Ishikawa (cell line): Measurements from ENCODE around the gene STYK1.

Experiments
- CEBPB ChIP-seq: IDR thresholded peaks from 2 replicates; pipeline ENCODE4 v1.6.1; 2012
- CREB1 ChIP-seq: IDR thresholded peaks from 2 replicates; pipeline ENCODE4 v1.6.1; 2012; ENCODE audit warnings: low read depth
- EGR1 ChIP-seq: IDR thresholded peaks from 2 replicates; pipeline ENCODE4 v1.6.1; 2012
- EP300 ChIP-seq: IDR thresholded peaks from 2 replicates; pipeline ENCODE4 v1.6.1; 2012; ENCODE audit warnings: borderline replicate concordance
- FOXM1 ChIP-seq: IDR thresholded peaks from 2 replicates; pipeline ENCODE4 v1.6.1; 2012; ENCODE audit warnings: low read depth, borderline replicate concordance
- NFIC ChIP-seq: IDR thresholded peaks from 2 replicates; pipeline ENCODE4 v1.6.1; 2012
- RAD21 ChIP-seq: IDR thresholded peaks from 2 replicates; pipeline ENCODE4 v1.6.1; 2012; ENCODE audit warnings: low read depth
- REST ChIP-seq: IDR thresholded peaks from 2 replicates; pipeline ENCODE4 v1.6.1; 2012; ENCODE audit warnings: low read depth, mild to moderate bottlenecking
- TAF1 ChIP-seq: IDR thresholded peaks from 2 replicates; pipeline ENCODE4 v1.6.1; 2012; ENCODE audit warnings: low read depth, mild to moderate bottlenecking
- TCF12 ChIP-seq: IDR thresholded peaks from 2 replicates; pipeline ENCODE4 v1.6.1; 2012; ENCODE audit warnings: low read depth
- TEAD4 ChIP-seq: IDR thresholded peaks from 2 replicates; pipeline ENCODE4 v1.6.1; 2012
- YY1 ChIP-seq: IDR thresholded peaks from 2 replicates; pipeline ENCODE4 v1.6.1; 2012; ENCODE audit warnings: low read depth
- ZBTB7A ChIP-seq: IDR thresholded peaks from 2 replicates; pipeline ENCODE4 v1.6.1; 2012; ENCODE audit warnings: low read depth
- TF ChIP-seq, protein P1 (sequence below): IDR thresholded peaks from 2 replicates; pipeline ENCODE4 v1.6.1; 2012
- TF ChIP-seq, protein P2 (sequence below): IDR thresholded peaks from 2 replicates; pipeline ENCODE4 v1.6.1; 2012

STYK1 gene

DNA sequence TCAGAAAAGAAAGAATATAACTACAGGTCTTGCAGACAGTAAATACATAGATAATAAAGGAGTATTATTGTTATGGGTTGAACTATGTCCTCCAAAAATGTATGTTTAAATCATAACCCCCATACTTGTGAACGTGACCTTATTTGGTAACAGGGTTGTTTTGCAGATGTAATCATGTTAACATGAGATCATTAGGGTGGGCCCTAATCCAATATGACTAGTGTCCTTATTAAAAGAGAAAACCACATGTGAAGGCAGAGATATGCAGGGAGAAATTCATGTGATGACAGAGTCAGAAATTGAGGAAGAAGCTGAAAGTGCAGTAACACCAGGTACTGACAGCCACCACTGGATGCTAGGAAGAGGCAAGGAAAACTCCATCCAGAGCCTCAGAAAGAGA, 89.4 kb downstream of the STYK1 start:
- TF ChIP-seq REST (no peak), YY1 (no peak), TCF12 (no peak), CREB1 (no peak)
- TF ChIP-seq, protein P1, sequence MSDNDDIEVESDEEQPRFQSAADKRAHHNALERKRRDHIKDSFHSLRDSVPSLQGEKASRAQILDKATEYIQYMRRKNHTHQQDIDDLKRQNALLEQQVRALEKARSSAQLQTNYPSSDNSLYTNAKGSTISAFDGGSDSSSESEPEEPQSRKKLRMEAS, result no peak

DNA sequence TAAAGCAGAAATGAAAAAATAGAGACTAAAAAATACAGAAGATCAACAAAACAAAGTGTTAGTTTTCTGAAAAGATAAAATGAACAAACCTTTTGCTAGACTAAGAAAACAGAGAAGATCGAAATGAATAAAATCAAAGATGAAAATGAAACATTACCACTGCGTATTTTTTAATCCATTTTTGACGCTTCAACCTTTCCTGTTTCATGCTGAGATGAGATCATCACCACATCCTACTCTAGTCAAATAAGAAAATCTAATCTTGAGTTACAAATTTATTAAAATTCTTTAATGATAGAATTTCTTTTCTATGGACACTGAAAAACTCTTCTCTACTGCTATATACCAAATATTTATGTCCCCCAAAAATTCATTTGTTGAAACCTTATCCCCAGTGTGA, 91.1 kb downstream of the STYK1 start:
- no peak for TF ChIP-seq NFIC
- TF ChIP-seq FOXM1, result no peak
- no peak for TF ChIP-seq TCF12
- TF ChIP-seq CREB1, result no peak
- no peak for TF ChIP-seq ZBTB7A
- no peak for TF ChIP-seq CEBPB
- no peak for TF ChIP-seq REST
- TF ChIP-seq TEAD4, result no peak
- no peak for TF ChIP-seq EP300
- no peak for TF ChIP-seq RAD21
- TF ChIP-seq, protein P1, result no peak
- TF ChIP-seq YY1, result no peak
- TF ChIP-seq TAF1, result no peak
- TF ChIP-seq EGR1, result no peak

DNA sequence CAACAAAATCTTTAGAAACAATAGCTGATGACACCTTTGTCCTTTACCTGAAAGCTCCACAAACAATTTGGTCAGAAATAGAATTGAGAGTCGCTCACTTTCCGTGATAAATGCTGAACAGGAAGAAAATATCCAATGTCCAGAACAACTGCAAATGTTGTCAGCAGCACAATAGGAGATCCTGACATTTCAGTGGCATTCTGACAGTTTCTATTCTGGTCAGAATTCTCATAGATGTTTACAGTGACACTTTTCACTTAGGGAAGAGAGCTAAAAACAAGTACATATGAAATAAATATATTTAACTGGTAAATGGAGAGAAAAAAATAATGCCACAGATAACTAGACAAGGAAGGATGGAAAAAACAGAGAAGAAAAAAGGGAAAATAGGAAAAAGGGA, 99.5 kb downstream of the STYK1 start:
- TF ChIP-seq TAF1, result no peak

- TF ChIP-seq NFIC, result no peak
- TF ChIP-seq TCF12, result no peak
- no peak for TF ChIP-seq ZBTB7A
- TF ChIP-seq EP300, result no peak
- no peak for TF ChIP-seq RAD21
- no peak for TF ChIP-seq FOXM1
- TF ChIP-seq TAF1, result no peak
- TF ChIP-seq, protein P2, sequence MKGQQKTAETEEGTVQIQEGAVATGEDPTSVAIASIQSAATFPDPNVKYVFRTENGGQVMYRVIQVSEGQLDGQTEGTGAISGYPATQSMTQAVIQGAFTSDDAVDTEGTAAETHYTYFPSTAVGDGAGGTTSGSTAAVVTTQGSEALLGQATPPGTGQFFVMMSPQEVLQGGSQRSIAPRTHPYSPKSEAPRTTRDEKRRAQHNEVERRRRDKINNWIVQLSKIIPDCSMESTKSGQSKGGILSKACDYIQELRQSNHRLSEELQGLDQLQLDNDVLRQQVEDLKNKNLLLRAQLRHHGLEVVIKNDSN, result no peak
- no peak for TF ChIP-seq YY1
- TF ChIP-seq TEAD4, result no peak
- no peak for TF ChIP-seq REST
- TF ChIP-seq CREB1, result no peak
- TF ChIP-seq CEBPB, result no peak
- TF ChIP-seq, protein P1, result no peak
- TF ChIP-seq EGR1, result no peak
Observed at GRCh38 chr12:10571141-10571540, 102.7 kb downstream of the STYK1 start.
